Activated CD8-positive, alpha-beta memory T cell treated with anti-CD3 and anti-CD28 coated beads, Interleukin-2, amount 50 U/mL, for 1 hour (primary cell): ENCODE data around the gene SHC1.

ENCODE experiments used
- DNase-seq: peaks from one replicate; pipeline ENCODE4 v3.0.0-alpha.2; 2020; ENCODE audit errors: extremely low read depth

Gene SHC1

DNA sequence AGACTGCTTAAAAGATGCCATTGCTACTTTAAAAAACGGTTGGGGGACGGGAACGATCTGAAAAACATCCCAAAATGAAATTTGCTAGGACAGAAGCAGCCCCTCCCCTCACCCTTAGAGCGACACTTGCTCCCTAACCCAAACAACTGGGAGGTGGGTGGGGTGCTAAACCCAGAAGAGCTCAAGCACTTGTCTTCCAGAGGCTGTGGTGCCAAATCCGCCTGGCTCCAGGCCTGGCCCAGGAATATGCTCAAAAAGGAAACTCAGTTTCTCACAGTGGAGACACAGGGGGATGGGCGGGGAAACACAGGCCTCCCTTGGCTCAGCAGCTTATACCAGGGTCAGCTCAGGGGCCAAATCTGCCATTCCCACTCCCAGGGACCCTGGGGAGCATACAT, 14.0 kb downstream of the SHC1 start:
- no peak for DNase-seq

DNA sequence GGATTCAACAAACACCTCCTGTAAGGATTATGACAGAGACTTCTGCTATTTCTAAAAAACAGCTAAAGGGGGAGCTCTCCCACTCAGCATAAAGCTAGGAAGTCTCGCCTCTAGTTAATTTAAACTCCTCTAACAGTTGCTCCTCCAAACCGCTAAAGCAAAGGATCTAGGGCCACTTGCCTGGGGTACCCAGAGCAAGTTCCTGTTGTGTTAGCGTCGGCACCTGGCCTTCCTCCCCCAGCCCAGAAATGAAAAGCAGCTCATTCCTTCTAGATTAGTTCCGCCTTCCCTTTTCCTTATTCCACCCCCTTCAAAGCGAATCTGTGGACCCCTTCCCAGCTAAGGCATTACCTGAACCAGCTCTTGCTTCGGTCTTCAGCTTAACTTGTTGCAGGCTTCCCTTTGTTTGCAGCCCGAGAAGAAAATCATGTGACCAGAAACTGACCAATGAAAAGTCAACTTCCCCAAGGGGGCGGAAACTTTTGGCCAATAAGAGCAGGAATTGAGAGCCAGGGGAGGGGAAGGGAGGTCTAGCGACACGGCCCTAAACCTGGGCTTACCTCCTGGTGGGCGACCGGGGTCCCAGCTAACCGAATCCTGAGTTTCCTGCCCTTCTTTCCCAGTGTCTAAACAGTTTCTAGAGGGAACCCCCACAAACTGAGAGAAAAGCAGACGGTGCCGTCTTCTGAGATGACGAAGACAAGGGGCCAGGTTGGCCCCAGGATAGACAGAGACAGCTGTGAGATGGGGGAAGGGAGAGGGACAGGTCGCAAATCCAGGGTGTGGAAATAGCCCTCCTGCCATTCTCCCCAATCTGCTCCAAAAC, 14.6 kb downstream of the SHC1 start, which contains the start of gene PBXIP1:
Gene PBXIP1 (minus strand): TSS at position 382 of the 826 bp plus-strand sequence. CDS start 2,378 bp downstream, outside the sequence.
- DNase-seq, result peak; percentile 61

DNA sequence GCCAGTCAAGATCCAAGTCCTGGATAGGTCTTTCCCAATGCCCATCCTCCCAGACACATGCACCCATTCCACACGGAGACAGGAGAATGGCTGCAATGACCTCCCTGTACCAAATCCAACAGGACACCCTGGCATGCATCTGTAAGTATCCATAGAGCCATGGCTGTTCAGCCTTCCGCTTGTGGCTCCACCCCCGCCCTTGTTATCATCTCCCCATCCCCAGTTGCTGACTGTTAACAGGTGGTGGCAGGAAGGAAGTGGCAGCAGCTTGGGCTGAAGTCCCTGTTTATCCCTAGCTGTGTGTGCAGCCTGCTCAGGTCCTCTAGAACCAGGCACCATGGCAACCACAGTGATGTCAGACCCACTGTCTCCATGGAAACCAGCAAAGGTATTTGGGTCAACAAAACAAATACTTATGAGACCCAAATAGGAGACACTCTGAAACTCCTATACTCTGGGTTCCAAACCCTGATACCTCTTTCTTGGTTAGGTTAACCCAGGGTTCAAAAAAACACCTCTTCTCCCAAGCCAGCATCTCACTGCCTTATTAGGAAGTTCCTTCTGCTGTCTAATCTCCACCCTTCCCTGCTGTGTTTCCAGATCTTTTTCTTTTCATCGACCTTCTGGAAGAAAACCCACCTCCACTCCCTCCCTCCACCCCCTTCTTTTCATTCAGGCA, 15.4 kb downstream of the SHC1 start:
- DNase-seq, result peak; percentile 96

DNA sequence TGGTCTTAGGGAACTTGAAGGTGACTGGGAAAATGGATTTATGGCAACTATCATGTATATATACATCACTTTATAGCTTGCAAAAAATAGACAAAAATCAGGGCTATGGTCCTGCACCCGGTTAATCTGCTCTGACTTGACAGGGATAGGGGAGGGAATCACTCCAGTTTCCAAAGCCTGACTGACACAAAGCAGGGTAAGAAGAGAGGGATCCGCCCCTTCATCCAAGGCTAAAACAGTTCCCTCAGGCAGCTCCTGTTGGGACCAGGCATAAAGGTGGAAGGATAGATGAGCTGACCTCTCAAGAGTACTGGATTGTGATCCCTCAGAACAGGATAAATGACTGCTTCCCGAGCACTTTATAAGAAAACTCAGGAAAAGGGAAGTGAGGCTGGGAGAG, 16.0 kb downstream of the SHC1 start:
- DNase-seq, result no peak

DNA sequence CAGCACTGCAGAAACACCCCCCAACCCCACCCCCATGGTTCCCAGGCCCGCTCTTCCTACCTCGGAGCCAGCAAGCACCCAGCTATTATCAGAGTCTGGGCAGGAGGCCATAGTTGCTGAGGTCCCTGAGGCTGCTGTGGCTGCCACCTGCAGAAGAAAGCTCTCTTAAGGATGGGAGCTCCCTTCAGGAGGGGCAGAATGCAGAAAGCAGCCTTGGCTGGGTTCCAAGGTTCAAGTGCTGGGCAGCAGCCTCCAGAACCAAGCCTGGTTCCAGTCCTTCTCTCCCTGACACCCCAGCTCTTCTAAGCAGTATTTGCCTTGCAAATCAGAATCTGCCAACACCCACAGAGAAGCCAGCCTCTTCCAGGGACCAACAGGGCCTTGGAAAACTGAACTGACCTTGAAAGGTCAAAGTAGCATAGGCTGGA, 16.9 kb downstream of the SHC1 start:
- no peak for DNase-seq

DNA sequence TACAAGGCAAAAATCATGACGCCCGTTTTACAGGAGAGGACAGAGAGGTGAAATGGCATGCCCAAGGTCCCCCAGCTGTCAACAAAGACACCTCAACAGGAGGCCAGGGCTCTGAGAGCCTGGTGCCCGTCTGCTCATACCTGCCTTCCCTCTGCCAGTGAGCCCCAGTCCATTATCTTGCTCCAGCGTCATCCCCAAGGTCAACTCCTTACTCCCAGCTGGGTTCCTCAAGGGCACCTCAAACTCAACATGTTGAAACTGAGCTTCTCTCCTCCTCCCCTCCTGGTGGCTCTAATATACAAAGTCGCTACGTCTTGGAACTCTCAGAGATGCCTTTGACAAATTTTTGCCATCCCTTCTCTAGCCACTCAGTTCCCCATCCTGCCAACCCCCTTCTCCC, 17.9 kb downstream of the SHC1 start:
- no peak for DNase-seq

DNA sequence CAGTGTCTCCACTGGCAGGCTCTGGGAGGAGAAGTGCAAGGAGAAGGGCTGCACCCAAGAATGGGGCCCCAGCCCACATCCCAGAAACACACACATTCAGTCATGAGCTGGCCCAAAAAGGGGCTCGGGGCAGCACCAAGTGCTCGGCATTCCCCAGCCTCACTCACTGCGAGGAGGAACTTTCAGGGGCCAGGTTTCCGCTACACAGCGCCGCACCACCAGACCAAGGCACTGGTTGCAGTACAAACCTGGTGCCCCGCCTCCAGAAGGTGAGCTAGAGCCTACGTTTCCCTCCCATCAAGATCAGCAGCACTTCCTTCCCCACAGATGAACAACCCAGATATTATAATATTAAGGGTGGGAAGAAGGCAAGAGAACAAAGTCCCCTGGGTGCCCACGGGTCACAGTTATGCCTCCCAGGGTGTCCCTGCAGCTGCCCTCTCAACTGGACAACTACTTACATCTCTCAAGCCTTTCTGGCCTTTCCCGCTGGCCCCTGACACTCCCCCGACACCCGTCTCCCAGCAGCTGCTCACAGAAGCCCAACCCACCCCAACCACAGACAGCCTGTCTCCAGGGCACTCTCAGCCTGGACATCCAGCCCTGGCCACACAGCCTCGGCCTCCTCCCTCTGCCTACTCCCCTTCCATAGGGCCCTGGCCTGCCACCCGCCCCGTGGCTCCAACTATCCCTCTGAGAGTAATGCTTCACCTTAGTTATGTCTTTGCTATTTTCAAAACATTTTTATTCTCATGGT, 18.5 kb downstream of the SHC1 start:
- DNase-seq, result peak; percentile 42

DNA sequence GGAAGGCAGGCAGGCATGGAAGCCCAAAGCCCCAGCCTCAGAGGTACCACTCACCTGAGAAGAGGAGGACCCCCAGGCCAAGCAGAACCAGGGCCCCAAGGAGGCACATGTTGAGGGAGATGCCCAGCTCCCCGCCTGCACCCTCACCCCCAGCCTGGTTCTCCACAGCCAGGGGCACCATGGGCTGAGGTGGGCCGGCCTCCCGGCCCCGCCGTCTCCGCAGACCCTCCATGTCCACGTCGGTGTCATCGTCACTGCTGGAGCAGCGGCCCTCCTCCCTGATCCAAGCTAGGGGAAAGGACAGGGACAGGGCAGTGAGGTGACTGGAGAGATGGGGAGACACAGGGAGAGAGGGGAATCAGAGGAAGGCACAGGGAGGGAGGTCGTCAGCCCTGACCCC, 22.5 kb downstream of the SHC1 start:
- no peak for DNase-seq

DNA sequence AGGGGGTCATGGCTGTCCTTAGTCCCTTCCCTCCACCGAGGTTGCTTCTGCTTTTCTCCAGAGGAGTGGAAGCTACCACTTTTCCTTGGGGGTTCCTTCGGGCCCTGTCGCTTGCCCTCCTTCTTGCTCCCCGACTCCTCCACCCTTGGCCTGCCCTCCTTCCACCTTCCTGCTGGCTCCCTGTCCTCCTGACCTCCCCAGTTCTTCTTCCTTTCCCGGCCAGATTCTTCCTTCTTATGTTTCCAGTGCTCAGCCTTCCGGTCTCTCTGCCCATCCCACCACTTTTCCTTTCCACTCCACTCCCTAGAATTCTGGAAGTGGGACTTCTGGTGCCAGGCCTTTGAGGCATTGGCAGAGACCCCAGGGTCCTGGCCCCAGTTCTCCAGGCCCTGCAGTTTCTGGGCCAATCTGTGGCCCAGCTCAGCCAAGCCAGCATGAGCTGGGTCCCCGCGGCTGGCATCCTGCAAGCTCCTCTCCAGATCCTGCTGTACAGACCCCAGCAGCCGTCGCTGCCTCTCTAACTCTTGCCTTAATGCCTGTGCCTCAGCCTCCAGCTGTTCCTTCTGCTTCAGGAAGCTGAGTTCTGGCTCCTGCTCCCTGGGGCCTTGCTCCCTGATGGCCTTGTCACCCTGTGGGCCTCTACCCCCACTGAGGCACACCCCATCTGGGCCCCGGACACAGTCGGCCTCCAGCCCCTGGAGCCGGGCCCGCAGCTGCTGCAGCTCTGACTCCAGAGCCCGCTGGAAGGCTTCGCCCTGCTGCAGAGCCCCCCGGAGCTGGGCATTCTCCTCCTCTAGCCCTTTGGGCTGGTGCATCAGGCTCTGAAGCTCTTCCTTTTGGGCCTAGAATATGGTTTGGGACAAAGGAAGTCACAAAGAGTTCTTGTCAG, 24.3 kb downstream of the SHC1 start:
- no peak for DNase-seq

DNA sequence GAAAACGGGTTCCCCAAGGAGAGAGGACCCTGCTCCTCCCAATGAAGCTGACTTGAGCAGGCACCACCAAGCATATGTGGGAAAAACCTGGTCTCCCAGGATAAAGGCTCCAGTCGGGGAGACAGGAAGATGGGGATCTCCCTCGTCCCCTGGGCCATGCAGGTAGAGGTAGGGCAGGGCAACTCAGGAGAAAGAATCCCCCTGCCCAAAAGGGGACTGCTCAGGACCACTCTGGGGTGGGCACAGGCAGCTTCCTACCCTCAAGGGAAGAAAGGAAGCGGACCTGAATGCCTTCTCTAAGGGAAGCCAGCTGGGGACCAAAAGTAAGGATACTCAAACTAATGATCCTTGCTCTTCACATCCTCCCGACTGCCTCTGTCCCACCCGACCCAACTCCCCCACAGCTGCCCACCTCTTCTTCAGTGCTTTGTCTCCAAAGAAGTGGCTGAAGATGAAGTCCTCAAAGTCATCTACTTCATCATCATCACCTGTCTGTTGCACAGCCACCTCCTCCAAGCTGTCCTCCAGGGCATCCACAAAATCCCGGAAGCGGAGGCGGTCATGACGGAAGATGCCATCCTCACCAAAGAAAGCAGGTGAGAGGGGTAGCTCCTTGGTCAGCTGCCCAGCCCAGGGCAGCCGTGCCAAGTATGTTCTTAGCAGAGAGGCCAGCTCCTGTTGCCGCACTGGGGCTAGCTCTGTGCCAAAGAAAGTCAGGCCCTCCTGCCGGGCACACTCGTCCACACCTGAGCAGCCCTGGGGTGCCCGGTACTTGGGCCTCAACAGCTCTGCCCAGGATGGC, 25.2 kb downstream of the SHC1 start:
- DNase-seq, result no peak

DNA sequence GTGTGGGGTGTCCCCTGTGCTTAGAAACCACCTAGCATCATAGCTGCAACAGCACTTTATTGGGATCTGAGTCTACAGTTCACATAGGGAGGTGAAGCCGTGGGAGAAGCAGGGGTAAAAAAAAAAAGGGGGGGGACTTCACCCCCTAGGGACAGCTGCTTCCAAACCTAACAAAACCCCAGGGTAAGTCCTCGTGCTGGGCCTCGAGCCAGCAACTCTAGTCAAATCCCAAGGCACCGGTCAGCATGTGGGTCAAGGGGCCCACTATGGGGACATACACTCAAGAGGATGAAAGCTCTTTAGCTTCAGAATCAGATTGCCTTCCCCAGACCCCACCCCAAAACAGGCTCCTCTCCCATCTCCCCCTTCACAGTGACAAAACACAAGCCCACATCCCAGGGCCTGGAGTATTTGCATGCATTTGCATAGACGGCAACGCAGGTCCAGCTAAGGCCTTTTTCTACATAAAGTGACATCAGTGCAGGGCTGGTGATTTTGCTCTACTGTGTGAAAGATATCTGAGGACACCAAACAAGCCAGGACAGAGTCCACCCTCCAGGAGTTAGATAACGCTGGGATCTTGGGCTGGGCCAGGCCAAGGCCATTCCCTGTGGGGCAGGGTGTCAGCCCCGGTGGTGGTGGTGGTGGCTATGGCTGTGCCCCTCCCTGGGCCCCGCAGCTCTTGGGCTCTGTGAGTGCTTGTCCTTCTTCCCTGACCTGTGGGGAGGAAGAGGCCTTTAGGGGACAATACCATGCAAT, 26.0 kb downstream of the SHC1 start:
- no peak for DNase-seq

DNA sequence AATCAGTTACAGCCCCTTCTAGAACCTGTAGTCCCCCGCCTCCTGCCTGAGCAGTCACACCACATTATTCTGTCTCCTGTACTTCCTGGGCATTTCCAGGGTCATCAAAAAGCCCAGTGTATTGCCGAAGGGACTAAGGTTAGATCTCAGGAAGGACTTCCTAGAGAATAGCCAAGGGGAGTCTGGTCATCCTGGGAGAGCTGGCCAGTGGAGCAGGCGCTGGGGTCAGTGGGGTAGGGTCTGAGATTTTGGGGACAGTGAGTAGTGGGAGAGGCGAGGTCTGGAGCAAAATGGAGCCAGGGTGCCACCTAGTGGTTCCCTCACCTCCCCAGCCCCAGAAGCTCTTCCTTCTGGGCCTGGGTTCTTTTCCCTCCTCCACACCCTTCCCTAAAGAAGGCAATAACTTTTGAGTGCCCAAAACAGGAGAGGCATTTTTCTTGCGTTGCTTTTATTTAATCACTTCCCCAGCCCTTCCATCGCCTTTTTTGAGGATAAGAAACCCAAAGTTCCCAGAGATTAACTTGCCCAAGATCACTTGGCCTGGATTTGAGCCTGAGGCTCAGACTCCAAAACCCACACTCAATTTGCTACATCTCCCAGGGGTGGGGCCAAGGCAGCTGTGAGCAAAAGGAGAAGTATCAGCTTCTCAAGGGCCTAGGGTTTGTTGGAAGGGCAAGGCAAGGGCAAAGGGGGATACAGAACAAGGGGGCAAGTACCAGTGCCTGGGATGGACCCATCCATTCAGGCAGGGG, 26.7 kb downstream of the SHC1 start:
- no peak for DNase-seq

DNA sequence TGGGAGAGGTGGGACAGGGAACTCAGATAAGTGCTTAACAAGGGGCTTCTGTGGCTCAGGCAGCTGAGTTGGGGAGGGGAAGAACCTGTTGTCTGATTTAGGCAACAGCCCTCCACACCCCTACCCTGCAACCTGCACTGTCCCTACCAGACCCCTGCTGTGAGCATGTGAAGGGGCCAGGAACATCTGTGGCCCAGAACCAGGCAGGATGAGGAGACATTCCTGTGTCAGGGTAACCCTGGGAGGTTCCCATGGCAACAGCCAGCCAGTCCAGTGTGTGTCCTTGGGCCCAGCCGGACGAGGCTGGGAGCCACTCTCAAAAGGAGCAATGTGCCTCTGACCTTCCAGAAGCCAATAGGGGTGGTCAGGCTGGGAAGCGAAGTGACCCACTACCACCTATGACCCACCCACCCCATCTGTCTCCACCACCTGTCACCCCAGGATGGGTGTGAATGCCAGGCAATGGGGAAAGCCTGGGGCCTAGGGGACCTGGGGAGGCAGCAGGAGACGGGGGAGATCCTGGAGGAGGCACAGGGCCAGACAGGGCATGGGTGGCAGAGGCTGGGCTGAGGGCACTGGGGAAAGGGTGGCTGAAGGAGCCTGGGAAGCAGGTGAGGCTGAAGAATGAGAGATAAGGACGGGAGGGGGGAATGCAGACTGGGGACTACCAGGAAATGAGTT, 29.1 kb downstream of the SHC1 start:
- no peak for DNase-seq

DNA sequence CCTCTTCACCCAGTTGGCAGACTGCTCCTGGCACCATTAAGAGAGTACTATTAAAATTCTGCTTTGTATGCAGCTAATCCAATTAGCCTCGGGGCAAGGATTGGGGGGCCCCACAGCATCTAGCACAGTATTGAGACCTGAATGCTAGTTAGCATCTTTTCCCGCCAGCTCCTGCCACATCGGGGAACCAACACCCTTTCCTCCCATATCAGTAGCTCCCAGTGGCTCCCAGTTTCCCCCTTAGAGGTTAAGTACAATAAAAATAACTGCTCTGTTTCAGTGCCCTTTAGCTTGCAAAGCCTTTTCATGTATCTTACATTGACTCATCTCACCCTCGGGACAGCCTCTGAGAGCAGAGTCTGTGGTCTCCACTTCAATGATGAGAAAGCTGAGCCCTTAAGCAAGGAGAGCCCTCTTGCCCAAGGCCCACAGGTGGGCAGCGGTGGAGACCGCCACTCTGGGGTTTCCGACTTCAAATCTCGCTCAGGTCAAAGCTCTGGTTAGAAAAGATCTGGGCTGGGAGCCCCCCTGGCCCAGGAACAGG, 29.8 kb downstream of the SHC1 start:
- no peak for DNase-seq

DNA sequence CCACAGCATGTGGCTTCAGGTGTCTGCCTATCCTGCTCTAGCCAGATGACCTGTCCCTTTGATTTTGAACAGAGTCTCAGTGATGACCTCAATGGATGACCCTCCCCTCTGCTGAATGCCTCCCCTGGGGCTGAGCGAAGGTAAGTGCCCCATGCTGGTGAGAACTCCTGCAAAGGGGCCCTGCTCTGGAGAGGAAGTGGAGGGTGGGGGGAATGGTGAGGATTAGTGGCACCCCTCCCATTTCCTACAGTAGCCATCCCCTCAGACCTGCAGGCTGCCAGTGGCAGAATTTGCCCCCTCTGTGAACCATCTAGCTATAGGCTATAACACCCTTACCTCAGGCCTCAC, 30.4 kb downstream of the SHC1 start:
- no peak for DNase-seq

DNA sequence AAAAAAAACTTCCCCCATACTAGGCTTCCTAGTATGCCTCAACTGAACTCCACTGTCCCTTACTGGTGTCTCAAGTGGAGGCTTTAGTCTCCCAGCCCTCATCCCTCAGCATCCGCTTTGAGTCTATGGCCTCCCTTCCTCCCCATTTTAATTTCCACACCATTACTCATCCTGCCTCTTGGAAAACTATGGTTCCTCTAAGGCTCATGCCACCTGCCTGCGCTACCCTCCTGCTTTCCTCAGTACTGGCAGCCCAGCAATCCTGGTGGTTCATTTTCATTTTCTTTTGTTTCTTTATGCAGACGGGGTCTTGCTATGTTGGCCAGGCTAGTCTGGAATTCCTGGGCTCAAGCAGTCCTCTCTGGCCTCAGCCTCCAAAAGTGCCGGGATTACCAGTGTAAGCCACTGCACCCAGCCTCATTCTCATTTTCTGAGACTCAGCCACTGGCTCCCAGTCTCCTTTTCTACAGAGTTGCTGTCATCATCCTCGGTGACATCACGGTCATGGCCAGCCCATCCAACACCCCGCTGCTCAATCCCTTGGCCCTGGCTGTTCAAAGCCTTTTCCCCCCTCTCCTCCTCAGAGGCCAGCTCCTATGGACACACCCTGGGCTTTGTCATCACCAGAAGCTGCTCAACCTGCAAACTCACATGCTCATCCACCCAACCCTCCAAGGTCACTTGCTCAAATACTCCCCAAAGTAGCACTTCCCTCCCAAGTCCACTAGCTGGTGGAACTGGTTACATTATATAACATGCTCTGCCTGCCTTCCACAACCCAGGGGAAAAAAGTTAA, 31.7 kb downstream of the SHC1 start:
- DNase-seq, result no peak

DNA sequence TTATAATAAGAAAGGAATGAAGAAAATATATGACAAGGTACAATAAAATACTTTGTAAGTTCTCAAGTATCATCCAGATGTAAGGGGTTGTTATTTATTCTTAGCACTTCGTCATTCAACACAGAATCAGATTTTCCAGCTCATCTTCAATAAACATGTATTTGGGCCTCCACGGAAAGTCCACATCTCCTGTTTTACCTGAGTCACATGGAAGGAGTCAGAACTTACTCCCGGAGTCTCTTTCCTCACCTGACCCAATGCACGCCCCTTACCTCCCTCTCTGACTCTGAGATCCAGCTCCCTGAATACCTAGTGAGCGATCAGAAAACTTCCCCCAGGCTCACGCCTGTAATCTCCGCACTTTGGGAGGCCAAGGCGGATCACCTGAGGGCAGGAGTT, 32.6 kb downstream of the SHC1 start:
- no peak for DNase-seq
